ENCODE data around the gene RPRD2.

Gene RPRD2

GRCh38 chr1:150515328-150516049 lies 151.5 kb downstream of the RPRD2 start, which contains the start of gene FALEC:
Gene FALEC (plus strand): TSS chr1:150515752.
- peak; percentile 80 to 92 (median 88) for DNase-seq

GRCh38 chr1:150516050-150516591 lies 152.2 kb downstream of the RPRD2 start:
- DNase-seq, result peak in 1 of 5 experiments; percentile 7

- peak in 1 of 5 experiments; percentile 33 for DNase-seq
Observed at GRCh38 chr1:150516616-150517015, 152.7 kb downstream of the RPRD2 start.

GRCh38 chr1:150521196-150521968 lies 157.4 kb downstream of the RPRD2 start:
- DNase-seq, result no peak

GRCh38 chr1:150525348-150525747 lies 161.4 kb downstream of the RPRD2 start:
- no peak for DNase-seq

Data from T-helper 2 cell (primary cell).